ENCODE data around the gene SORCS2. TPM values are rescaled to one million over a fixed set of nuclear protein-coding genes. Genes with fewer than 3 reads are reported as not detected.
A peak's percentile ranks its signal among the peaks of the same experiment; 100 is the strongest.

The SORCS2 gene
- total RNA-seq, 1 donor from 2014 or later = 3.0 TPM

DNA sequence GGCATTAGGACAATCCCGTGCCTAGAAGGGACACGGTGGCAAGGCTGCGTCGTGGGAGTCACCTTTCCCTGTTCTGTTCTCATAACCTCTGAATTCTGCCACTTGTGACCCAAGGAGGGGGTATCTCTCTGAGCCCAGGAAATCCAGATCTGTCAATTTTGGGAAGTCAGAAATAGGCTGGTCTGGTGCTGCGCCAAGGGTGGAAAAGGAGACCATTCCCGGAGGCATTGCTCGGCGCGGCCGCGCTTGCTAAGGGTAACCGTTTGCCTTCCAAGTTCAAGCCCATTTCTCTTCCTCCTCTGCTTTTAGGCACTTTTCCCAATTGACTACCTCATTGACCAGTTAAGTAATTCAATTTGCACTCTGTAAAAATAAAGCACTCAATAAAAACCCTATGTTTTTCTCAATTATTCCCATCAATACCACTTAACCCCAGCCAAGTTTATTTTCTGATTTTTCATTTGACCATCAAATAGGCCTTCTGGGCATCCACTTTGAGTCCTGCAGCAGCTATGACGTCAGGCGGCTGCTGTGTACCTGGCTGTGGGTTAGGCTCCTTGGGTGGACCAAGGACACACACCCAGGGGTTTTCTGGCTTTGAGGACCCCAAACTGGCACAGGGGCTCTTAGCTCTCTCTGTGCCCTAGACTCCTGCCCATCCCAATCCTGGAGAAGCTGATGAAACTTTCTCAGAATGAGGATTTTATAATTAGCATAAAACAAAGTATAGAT lies 12.5 kb downstream of the SORCS2 start:
- TF ChIP-seq, protein P1, sequence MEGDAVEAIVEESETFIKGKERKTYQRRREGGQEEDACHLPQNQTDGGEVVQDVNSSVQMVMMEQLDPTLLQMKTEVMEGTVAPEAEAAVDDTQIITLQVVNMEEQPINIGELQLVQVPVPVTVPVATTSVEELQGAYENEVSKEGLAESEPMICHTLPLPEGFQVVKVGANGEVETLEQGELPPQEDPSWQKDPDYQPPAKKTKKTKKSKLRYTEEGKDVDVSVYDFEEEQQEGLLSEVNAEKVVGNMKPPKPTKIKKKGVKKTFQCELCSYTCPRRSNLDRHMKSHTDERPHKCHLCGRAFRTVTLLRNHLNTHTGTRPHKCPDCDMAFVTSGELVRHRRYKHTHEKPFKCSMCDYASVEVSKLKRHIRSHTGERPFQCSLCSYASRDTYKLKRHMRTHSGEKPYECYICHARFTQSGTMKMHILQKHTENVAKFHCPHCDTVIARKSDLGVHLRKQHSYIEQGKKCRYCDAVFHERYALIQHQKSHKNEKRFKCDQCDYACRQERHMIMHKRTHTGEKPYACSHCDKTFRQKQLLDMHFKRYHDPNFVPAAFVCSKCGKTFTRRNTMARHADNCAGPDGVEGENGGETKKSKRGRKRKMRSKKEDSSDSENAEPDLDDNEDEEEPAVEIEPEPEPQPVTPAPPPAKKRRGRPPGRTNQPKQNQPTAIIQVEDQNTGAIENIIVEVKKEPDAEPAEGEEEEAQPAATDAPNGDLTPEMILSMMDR (IDR thresholded peaks at IDR 0.05) = no peak
- no peak overlapping the region for H3K27ac Mint-ChIP-seq (ENCODE audit: unreplicated experiment)
- no peaks in the 10 kb centered on the region for H3K27me3 Mint-ChIP-seq (ENCODE audit: unreplicated experiment)
- H3K9me3 Mint-ChIP-seq (ENCODE audit: unreplicated experiment) = no peaks in the 10 kb centered on the region
- no peak overlapping the region for H3K4me3 Mint-ChIP-seq (ENCODE audit: unreplicated experiment)
- DNase-seq (ENCODE audit: extremely low spot score, unreplicated experiment) = no peak
- peaks cover 33% of the 10 kb centered on the region for H3K4me1 Mint-ChIP-seq (ENCODE audit: unreplicated experiment)
- H3K36me3 Mint-ChIP-seq (ENCODE audit: unreplicated experiment) = no peaks in the 10 kb centered on the region

DNA sequence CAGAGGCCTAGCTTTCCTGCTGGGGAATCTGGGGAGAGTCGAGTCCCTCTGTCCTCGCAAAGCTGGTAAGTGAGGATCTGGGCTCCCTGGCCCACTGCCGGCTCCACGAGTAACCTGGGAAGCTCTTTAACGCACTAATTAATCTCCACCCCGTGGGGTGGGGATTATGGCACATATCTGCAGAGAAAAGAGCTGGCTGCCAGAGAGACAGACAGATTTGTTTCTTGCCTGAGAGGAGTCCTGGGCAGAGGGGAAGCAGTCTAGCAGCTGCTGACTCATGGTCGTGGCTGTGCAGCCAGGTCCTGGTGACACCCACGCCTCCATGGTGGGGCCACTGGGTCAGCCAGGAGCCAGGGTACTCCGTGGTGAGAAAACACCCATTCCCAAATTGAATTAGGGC lies 14.0 kb downstream of the SORCS2 start:
- H3K27ac Mint-ChIP-seq (ENCODE audit: unreplicated experiment) = peak overlapping the region; percentile 87
- H3K27me3 Mint-ChIP-seq (ENCODE audit: unreplicated experiment) = no peaks in the 10 kb centered on the region
- H3K4me1 Mint-ChIP-seq (ENCODE audit: unreplicated experiment) = peaks cover 42% of the 10 kb centered on the region
- TF ChIP-seq, protein P1 (IDR thresholded peaks at IDR 0.05) = no peak
- H3K4me3 Mint-ChIP-seq (ENCODE audit: unreplicated experiment) = no peak overlapping the region
- no peak for DNase-seq (ENCODE audit: extremely low spot score, unreplicated experiment)
- no peaks in the 10 kb centered on the region for H3K36me3 Mint-ChIP-seq (ENCODE audit: unreplicated experiment)
- no peaks in the 10 kb centered on the region for H3K9me3 Mint-ChIP-seq (ENCODE audit: unreplicated experiment)

DNA sequence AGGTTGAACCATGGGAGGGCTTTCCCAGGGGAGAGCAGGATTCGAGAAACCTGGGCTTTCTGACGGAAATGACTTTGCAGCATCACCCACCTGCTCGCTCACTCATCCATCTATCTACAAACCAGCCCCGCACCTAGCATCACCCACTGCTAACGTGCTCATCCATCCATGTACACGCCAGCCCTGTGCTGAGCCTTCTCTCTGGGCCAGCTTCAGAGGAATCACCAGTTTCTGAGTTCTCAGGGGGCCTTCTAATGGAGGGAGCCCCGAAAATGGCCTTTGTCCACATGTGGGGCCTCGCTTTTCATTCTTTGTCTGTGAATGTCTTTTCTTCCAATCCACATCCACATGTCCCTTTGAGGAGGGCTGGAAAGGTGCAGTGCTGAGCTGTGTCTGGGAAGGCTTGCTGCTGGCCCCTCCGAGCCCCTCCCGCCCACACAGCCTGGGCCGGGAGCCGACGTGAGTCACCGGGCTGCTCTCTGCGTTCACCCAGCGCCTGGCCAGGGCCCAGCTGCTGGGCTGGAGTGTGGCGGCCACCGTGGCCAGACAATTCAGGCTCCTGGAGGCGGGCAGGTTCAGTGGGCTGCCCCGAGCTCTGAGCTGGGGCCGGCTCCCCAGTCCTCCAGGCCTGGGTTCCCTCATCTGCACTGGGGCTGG lies 14.7 kb downstream of the SORCS2 start:
- Mint-ChIP-seq H3K9me3 (ENCODE audit: unreplicated experiment) (no peaks in the 10 kb centered on the region), H3K36me3 (ENCODE audit: unreplicated experiment) (no peaks in the 10 kb centered on the region), H3K27ac (ENCODE audit: unreplicated experiment) (peak overlapping the region; percentile 87), H3K4me1 (ENCODE audit: unreplicated experiment) (peaks cover 49% of the 10 kb centered on the region), H3K4me3 (ENCODE audit: unreplicated experiment) (no peak overlapping the region), H3K27me3 (ENCODE audit: unreplicated experiment) (no peaks in the 10 kb centered on the region)
- peak; percentile 91 for DNase-seq (ENCODE audit: extremely low spot score, unreplicated experiment)
- TF ChIP-seq, protein P1 (IDR thresholded peaks at IDR 0.05) = no peak

DNA sequence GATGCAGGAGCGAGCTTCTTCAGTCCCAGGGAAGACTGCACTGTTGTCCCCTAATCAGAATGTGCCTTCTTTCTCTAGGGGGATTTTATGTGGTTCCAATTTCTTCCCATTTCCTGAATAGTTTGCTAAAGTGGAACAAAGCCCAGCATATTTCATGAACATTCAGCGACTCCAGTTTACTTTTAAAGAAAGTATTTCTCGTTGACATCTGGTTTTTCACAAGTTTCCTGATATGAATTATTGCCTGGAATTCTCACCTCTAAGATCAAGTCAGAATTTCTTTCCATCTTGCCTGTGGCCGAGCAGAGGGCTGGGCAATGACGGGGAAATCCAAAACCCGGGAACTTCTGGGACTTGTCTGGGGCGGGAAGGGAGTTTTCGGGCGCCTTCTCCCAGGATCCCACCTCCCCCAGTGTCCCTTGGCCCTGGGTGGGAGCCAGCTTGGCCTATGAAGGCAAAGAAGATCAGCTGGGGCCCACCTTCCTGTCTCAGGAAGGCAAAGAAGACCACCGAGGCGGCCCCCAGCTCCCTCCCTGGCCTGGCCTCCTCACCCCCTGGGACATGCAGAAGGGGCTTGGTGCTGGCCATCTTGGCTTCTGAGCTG lies 15.4 kb downstream of the SORCS2 start:
- Mint-ChIP-seq H3K4me3 (ENCODE audit: unreplicated experiment) (no peak overlapping the region), H3K36me3 (ENCODE audit: unreplicated experiment) (no peaks in the 10 kb centered on the region), H3K9me3 (ENCODE audit: unreplicated experiment) (no peaks in the 10 kb centered on the region), H3K27ac (ENCODE audit: unreplicated experiment) (peak overlapping the region; percentile 87), H3K27me3 (ENCODE audit: unreplicated experiment) (no peaks in the 10 kb centered on the region), H3K4me1 (ENCODE audit: unreplicated experiment) (peaks cover 53% of the 10 kb centered on the region)
- DNase-seq (ENCODE audit: extremely low spot score, unreplicated experiment) = no peak
- TF ChIP-seq, protein P1 (IDR thresholded peaks at IDR 0.05) = no peak
